CD4-positive, alpha-beta T cell treated with Interleukin-12 subunit alpha and Interleukin-12 subunit beta, for 1 hour (primary cell): ENCODE measurements around the gene KLF16.

Source experiments
- DNase-seq: peaks from one replicate; pipeline ENCODE4 v3.0.0-alpha.2; 2020

The KLF16 gene

DNA sequence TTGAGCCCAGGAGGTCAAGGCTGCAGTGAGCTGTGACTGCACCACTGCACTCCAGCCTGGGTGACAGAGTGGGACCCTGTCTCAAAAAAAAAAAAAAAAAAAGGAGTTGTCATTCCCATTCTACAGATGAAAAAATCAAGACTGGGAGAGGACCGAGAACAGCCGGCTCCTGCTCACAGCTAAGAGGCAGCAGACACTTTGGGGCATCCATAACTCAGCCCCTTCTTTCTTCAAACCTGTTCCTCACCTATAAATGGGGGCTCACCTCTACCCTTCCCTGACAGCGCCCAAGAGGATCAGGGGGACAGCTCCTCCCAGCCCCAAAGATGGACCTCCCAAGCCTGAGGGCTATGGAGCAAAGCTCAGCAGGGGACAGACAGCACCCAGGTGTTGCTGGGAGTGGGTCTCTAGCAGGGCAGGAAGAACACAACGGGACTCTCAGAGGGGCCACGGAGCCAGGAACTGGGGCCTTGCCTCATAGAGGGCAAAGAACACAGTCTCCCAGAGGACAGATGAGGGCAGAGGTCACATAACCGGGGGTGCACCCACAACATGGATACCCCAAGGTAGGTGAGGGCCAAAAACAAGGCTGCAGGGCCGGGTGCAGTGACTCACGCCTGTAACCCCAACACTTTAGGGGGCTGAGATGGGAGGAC lies 3.4 kb upstream of the KLF16 start:
- no peak for DNase-seq

DNA sequence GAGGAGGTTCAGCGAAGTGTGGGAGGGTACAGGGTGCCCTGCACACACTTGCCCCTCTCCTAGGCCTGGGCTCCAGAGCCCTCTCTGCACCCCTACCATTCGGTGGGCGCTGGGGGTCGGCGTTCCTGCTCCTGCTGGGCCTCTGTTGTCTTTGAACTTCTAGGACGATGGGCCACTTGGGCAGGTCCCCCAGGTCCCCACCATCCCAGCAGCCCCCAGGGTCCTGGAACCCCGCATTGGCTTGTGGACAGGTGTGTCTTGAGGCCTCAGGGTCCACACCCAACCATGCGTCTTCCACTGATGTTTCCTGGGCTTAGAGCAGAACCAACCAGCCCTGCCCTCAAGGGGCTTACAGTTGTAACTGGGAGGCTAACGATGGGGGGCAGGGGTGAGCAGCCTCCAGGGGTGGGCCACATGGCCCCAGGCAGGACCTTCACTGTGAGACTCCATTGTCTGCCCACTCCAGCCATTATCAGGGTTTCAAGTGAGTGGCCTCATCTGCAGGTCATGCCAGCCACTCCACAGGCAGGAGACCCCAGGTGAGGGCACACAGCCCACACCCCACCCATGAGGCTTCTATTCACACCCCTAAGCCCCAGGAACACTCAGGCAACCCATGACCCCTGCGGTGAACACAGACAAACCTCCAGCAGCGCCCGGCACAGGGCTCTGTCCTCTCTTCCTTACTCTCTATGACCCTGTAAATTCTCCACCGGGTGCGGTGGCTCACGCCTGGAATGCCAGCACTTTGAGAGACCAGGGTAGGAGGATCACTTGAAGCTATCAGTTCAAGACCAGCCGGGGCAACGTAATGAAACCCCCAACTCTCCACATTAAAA lies 2.0 kb upstream of the KLF16 start:
- no peak for DNase-seq

DNA sequence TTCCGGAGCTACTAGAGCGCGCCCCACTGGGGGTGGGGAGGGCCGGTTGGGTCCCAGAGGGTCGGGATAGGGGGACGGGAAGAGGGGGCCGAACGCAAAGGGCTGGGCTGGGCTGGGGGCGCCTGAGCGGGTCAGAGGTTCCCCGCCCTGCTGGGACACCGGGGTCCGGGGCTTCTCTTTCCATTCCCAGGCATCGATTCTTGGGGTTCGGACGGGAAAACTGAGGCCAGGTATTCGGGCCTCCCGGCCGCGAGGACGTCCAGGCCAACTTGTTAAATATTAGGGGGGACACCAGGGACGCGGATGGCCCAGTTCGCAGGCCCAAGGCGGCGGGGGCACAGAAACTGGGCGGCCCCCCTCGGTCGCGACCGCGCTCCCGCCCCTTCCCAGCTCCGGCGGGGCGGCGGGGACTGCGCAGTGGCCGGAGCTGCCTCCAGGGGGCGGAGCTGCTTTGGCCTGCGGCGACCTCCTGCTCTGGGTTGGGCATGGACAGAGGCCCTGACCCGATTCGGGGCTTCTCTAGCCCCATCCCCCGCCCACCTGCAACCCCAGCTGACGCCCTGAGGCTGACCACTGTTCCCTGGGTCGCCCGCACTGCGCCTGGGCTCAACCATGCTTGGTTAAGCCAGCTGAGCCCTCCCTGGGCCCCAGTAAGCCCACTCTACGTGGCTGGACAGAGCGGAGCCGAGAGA lies 1.2 kb upstream of the KLF16 start:
- DNase-seq: peak; percentile 71

DNA sequence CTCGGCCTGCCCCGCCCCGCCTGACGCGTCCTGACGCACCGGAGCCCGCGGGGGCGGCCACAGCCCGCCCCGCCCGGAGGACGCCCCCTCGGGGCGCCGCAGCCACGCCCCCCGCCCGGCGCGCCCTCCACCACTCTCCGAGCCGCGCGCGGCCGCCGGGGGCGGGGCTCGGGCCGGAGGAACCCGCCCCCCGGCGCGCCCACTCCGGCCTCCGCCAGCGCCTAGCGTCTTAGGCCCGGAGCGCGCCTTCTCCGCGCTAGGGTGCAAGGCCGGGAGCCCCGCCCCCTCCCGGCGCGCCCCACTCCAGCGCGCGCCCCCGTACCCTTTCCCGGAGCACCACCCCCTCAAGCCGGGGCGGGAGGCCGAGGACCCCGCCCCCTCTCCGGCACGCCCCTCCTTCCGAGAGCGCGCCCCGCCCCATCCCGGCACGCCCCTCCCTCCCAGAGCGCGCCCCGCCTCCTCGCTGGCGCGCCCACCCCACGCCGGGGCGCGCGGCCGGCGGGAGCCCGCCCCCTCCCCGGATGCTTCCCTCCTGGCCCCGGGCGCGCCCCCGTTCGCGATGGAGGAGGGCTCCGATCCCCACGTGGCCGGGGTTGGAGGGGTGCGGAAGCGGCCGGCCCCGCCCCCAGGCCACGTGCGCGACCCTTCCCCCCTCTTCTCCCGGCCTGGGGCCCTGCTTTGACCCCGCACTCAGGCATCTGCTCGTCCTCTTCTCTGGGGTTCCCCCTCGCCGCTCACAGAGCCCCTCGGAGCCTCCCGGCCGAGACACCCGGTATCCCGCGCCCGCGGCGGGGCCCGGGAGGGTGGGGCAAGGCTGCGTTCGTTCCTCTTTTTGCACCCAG lies 480 bp upstream of the KLF16 start:
- peak; percentile 94 for DNase-seq

DNA sequence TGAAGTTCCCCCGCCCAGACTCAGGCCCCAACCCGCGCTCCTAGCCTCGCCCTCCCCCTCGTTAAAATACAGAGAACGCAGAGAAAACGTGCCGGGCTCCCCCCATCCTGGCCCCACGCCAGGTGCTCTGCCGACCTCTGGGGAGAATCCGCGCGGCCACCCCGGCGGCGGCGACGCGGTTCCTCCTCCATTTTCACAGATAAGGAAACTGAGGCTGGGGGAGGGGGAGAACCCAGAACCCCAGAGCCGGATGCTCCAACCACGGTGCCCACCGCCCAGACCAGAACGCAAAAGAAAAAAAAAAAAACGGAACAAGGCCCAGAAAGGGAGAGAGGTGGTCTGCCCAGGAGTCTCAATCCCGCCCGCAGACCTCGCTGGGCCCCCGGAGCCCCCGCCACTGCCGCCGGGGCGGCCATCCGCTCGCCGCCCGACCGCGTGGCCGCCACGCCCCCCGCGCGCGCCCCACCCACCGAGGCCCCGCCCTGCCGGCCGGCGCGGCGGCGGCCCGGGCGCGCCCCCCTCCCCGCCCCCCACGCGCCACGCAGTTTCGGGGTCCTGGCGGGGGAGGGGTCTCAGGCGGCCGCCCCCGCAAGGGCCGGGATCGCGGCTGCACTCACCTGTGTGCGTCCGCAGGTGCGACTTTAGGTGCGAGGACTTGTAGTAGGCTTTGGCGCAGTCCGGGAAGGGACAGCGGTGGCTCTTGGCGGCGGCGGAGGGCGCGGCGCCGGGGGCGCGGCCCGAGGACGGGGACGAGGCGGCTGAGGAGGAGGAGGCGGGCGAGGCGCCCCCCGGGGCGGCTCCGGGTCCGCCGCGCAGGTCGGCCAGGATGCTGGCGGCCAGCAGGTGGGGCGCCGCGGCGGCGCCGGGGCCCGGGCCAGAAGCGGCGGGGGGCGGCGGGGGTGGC lies 703 bp downstream of the KLF16 start:
- peak; percentile 74 for DNase-seq

DNA sequence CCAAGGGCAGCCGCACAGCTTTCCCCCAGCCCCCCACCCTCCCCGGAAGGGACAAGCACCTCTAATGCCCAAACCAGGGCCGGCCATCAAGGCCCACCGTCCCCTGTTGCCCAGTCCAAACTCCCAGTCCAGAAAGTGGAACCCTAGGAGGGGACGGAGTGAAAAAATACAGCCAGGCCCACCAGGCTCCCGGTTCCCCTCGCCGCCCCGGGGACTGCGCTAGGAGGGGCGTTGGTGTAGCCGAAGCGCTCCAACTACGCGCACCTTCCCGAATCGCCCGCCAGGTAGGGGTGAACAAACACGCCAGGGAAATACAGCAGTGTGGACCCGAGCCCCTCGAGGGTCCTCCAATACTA lies 1.3 kb downstream of the KLF16 start:
- no peak for DNase-seq

DNA sequence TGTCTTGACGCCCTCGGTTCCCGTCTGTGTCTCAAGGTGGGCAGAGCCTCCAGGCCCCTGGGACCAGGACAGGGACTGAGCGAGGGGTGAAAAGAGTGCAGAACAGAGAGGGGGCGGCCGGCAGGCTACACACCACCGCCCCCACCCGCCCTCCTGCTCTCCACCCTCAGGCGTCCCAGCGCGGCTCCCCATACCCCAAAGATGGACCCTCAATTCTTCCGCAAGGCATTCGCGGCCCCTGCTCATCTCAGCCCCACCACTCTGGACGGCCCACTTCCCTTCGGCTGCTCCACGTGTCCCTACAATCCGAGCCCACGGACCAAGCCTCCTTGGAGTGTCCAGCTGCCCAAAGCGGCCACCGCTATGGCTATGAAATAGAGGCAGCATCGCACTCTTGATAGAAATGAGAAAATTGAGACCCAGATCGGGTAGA lies 1.8 kb downstream of the KLF16 start:
- DNase-seq: no peak

DNA sequence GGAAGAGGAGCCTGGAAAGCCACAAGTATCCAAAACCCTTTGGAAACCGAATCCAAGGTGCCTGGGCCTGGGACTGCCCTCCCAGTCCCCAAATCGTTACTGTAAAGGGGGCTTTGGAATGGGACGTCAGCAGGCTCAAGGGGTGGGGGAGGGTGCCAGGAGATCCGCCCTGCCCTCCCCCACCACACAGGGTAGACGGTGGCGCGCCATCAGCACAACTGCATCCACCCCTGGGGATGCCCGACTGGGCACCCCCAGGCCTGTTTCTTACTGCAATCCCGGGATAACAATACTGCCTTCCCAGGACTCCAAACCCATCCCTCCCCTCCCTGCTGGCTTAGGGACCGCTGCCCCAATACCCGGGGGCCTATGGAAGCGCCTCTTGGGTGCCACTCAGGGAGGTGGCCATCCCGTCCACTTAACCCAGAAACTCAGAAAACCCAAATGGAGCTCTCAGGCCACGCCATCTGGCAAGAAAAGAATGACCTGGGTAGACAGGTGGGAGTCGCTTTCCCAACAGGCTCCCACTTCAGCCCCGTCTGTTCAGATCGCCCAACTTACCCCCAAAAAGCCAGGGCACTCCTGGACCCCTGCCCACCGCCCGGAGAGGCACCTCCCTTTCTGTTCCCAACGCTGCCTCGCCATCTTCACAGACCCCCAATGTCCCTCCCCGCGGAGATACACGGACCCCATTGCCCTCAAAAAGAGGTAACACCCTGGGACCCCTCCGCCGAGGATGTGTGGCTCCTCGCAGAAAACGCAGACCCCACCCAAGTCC lies 2.4 kb downstream of the KLF16 start:
- DNase-seq: no peak

DNA sequence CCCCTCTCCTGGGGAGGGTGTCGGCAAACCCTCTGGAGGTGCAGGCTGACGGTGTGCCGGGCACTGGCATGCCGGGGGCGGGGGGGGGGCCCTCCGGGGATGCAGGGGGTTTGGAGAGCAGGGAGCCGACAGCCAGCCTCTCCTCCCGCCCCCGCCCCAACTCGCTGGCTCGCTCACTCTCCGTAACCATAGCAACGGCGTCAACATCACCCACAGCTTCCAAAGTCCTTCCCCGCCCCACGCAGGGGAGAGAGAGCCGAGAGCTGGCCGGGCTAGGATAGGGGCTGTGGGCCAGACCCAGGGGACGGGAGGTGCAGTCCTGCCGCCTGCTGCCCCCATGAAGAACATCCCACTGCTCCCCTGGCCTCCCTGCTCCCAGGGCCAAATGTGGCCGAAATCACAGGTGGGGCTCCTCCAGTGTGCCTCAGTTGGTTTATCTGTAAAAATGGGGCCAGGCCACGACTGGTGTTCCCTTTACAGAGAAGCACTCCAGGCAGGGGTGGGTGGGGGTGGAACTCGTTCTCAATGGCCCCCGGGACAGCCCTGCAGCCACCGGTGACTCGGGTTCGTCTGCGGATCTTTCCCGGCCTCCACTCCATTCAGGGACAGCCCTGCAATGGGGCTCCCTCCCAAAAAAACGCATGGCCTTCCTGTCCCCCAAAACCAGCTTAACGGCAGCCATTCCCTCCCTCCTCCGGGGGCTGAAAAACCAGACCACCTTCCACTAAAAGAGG lies 3.2 kb downstream of the KLF16 start:
- peak; percentile 77 for DNase-seq

DNA sequence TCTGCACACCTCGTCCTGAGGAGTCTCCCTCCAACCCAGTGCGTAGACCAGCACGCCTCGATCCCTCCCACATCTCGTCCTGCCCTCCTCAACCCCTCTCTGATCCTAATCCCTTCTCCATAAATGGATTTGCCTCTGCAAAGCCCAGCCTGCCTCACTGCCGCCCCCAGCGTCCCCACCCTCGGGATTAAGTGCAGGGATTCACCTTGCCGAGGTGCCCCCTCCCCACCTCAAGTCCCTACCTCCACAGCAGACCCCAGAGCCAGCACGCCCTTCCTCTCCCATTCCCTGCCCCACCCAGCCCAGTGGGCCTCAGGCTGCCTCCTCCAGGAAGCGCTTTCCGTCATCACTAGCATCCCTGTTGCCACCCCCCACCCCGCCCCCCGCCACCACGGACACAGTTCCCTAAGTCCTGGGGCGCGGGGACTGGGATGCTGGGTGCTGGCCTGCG lies 4.0 kb downstream of the KLF16 start:
- DNase-seq: no peak

DNA sequence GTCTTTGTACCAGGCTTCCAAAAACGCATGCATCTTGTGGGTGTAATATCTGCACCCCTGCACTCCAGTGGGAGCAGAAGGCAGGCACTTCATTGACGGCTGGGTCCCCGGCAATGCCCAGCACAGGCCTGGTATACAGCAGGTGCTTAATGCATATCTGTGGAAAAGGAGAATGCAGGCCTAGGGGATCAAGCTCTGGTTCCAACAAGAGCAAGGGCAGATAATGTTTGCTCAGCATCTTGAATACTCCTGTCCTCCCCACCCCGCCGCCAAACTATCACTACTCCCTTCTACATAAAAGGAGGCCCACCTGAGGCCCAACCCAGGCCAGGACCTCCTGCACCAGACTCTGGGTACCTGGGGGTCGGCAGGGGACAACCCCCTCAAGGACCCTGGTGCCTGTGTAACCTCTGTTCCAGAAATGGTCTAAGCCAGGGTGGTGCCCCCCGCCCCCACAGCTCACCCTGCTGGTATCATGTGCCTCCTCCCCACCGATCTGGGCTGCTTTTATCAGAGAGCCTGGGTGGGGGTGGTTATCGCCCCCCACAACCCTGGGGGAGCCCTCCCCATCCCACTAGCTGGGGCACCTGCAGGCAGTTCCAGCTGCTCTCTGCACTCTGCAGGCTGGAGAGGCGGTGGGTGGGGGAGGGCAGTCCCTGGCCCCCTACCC lies 4.8 kb downstream of the KLF16 start:
- no peak for DNase-seq

DNA sequence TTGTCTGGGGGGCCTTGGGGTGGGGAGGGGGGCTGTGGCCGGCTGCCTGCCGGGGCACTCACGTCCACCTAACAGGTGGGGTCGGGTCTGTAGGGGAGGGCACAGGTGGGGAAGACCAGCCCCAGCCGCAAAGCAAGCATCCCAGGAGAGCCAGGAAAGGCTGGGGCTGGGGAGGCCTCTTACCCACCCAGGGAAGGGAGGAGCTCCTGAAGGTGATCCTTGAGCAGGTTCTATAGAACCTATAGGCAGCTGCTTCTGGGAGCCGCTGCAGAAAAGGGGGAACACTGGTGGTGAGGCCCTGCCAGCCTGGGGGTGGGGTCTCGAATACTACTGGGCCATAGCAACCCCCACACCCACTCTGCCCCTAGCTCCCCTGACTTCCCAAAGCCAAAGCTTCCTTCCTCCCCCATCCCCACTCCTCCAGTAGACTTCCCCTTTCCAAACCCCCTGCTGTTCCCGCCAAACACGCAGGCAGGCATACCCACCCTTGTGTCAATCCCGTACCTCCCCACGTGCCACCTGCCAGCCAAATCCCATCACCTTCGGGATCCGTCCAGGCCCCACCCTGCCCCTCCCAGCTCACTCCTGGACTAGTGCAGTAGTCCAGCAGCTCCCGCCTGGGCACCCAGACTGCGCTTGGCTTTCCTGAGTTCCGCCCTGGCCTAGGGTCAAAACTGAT lies 5.6 kb downstream of the KLF16 start:
- no peak for DNase-seq

DNA sequence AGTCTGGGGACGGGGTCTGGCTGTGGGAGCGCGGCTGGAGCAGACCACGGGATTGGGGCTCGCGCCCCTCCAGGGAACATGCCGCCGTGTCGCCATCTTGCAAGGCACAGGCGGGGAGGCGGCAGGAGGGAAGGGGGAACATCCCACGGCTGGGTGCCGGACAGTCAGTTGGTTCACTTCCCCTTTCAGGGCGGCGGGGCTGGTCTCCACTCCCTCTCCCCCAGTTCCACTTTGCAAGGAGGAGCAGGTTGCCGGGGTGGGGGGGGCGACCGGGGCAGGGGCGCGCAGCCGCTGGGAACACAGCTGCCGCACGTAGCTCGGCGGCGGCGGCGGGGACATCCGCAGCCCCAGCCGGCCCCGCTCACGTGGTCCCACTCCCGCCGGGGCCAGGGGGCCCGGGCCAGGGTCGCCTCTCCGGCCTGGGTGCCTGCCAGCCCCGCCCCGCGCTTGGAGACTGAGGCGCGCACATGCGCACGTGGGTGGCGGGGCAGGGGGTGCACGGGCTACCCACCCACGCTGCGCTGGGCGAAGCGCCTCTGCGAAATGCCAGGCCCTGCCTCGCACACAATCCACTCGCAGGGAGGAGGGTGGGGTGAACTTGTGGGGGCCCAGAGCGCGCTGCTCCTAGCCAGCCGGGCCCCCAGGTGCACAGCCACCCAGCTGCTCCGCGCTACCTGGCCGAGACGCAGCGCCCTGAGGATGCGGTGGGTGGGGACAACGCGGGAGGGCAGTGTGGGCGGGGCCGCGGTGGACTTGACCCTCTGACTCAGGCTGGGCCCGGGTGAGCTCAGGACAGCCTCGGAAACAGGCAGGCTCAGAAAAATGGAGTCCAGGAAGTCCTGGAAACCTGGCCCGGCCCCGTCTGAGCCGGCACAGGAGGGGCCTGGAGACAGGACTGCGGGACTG lies 6.4 kb downstream of the KLF16 start:
- no peak for DNase-seq

DNA sequence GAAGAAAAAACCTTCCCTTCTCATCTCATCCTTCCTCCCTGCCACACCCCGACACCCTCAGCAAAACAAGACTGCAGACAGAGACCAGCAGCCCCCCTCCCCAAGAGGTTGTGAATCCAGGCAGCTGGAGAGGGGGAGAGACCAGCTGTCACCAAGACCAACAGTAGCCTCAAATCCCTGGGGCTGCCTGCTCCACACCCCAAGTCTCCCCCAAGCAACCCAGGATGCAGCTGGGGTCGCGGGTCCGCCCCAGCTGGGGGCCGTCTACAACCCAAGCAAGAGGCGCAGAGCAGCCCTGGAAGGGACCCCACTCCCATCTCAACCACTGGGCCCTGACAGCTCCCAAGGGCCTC lies 7.1 kb downstream of the KLF16 start:
- DNase-seq: no peak

DNA sequence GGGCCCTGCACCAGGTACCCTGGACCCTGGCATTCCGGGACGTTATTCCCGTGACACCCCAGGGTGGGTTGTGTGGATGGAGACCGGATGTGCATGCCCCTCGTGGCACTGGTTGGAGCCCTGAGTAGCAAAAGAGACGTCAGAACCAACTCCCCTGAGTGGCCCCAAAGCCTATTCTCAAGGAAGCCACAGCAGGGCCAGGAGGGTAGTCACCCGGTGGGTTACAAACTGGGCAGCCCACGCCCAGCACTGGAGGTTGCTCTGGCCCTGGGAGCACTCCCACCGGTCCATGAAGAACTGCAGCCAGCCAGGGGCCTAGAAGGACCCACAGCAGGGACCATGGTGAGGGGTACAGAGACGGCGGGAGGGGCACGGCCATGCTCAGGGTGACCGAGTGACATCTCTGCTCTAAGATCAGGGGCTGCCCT lies 7.5 kb downstream of the KLF16 start:
- DNase-seq: no peak

DNA sequence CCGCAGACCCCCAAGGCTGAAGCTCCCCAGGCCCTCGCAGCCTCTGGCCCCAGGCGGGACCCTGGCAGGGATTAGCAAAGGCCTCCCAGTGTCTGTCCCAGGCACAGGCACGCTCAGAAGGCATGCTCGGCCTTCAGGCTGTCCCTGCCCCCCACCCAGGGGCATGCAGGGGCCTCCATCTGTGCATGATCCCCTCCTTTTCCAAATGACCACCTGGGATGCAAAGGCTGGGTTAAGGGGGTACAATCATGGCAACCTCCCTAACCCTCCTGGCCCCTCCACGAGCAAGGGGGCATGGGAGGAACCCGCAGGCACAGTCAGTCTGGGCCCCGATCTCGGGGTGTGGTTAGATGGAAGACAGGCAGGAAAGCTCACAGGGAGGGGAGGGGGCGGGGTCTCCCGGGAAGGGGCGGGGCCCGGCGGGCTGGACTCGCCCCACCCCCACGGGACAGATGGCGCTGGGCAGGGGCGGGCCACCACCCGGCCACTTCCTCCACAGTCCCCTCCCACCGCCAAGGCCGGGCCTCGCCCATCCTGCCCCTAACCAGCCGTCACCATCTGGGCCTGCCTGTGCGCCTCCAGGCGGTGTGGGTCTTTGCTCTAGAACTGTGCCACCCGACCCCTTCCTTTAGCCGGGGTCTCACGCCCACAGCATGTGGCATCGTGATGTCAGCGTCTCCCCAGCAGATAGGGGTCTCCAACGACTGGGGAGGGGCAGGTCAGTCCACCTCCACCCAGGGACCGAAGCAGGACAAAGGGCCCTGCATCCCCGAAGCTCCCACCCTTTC lies 8.1 kb downstream of the KLF16 start:
- peak; percentile 92 for DNase-seq

DNA sequence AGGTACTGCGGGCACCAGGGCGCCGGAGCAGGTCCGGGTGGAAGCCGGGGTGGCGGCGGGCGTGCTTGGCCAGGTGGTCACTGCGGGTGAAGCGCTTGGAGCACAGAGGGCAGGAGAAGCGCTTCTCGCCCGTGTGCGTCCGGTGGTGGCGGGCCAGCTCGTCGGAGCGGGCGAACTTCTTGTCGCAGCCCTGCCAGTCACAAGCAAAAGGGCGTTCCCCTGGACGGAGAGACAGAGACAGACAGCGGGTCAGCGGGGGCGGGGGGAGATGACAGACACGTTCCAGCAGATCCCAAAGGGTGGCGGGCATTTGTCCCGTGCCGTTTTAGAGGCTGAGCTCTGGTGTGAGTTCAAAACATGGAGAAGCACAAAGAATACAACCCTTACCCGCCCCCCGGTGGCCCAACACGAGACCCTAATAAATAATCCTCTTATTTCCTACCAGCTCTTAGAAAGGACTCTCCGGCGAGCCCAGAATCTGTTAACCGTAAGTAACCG lies 8.8 kb downstream of the KLF16 start:
- no peak for DNase-seq
